ENCODE data around the gene TIMMDC1. TPM values are rescaled to one million over a fixed set of nuclear protein-coding genes. Genes with fewer than 3 reads are reported as not detected.

The TIMMDC1 gene, protein sequence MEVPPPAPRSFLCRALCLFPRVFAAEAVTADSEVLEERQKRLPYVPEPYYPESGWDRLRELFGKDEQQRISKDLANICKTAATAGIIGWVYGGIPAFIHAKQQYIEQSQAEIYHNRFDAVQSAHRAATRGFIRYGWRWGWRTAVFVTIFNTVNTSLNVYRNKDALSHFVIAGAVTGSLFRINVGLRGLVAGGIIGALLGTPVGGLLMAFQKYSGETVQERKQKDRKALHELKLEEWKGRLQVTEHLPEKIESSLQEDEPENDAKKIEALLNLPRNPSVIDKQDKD
- 50.4 and 51.6 TPM in 2 replicates for total RNA-seq

DNA sequence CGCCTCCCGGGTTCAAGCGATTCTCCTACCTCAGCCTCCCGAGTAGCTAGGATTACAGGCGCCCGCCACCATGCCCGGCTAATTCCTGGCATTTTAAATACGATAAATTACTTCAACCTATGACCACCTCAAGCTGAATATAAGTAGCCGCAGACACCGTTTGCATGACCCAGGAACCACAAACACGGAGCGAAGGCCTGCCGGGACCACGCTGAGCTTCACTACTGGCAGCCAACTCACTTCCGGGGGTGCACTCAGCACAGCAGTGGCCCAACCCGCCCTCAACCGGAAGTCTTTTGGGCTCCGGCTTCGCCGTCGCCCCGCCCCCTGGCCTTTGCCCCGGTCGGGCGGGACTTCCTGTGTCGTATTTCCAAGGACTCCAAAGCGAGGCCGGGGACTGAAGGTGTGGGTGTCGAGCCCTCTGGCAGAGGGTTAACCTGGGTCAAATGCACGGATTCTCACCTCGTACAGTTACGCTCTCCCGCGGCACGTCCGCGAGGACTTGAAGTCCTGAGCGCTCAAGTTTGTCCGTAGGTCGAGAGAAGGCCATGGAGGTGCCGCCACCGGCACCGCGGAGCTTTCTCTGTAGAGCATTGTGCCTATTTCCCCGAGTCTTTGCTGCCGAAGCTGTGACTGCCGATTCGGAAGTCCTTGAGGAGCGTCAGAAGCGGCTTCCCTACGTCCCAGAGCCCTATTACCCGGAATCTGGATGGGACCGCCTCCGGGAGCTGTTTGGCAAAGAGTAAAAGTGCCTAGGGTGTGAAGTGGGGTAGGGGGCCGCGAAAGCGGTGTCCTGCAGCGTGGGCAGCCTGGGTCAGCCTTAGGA, at the start of gene TIMMDC1:
Gene TIMMDC1, plus strand, starts transcription at position 362 of the 826 bp plus-strand sequence. Its CDS starts 187 bp downstream, at position 549.

DNA sequence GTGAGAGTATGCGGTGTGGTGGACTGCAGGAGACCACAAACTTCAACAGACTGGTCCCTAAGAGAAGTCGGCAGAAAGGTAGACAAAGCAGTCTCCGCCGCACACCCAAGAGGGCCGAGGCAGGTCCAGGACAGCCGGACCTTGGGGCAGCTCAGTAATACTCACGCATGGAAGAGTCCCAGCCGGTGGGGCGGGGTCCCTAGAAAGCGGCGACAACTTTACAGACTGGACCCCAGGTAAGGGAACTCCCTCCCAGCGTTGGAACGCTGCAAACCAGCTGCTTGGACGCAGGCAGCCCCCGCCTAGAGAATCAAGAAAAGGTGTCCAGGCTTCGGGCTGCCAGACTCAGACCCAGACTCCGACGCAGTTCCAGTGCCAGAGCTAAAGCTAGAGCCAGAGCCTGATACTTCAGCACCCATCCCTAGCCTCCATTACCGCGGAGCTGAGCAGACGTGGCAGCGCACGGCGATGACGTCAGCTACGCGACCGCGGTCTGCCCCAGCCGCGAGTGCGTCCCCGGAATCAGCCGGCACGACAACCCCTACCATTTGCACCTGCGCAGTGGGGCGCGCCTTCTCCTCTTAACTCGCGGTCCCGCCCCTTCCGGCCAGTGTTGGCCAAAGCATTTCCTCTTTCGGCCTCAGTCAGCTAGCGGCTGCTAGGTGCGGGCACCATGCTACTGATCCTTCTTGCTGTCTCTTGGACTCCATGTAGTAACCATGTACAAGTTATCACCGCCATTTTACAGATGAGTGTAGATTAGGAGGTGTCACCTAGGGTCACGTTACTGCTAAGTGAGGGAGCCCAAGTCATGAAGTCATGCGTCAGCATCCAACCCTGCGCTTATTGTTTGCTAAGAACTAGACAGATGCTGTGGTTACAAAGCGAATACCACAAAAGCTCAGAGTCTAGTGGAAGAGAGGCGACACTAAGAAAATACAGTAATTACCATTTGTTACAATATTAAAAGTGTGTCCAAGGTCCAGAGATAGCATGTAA, 34.9 kb upstream of the TIMMDC1 start, which contains the start of gene TMEM39A:
Gene TMEM39A, minus strand, starts transcription at position 445 of the 999 bp plus-strand sequence. CDS start 1,541 bp downstream, outside the sequence.

DNA sequence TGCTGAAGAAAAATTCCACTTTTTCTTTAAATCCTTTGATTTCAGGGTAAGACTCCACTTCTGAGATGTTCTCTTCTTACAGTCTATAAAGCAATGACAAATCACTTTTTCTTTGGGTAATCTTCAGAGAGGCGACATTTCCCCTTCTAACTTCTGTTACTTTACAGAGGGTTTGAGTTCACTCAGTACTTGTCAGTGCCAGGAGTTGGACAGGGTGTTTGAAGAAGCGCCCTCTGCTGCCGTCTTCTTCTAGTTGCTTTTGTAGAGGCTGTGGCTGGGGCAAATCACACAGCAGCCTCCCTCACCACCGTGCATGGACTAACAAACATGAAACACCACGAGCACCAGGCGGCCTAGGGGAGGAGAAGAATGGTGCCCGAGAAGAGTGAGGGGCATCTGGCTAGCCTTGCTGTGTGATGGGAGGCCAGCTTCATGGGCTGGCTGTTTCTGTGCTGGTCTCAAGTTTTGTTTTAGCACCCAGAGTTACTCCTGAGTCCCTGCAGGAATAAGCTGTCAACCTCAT, 61.2 kb downstream of the TIMMDC1 start, which contains the start of gene CD80:
Gene CD80, minus strand, starts transcription at position 174 of the 523 bp plus-strand sequence. CDS start 1,886 bp downstream, outside the sequence.

Other genes with a start within 250 kb of the TIMMDC1 start
- gene ARHGAP31, start 204.2 kb upstream of the TIMMDC1 start, total RNA-seq: 5.1 and 5.8 TPM in 2 replicates
- gene TMEM39A, start 34.9 kb upstream of the TIMMDC1 start, total RNA-seq: 78.2 and 99.8 TPM in 2 replicates
- gene POGLUT1, start 29.6 kb upstream of the TIMMDC1 start, total RNA-seq: 19.4 and 23.2 TPM in 2 replicates
- 0.37 TPM in 1 of 2 replicates, not detected in the other for gene CD80, start 61.1 kb downstream of the TIMMDC1 start, total RNA-seq
- gene ADPRH, start 80.9 kb downstream of the TIMMDC1 start, total RNA-seq: 4.5 and 8.1 TPM in 2 replicates
- gene PLA1A, start 99.3 kb downstream of the TIMMDC1 start, total RNA-seq: 0.25 and 0.33 TPM in 2 replicates
- gene POPDC2, start 162.0 kb downstream of the TIMMDC1 start, total RNA-seq: 0.50 and 6.3 TPM in 2 replicates
- gene COX17, start 178.9 kb downstream of the TIMMDC1 start, total RNA-seq: 14.1 and 18.9 TPM in 2 replicates
- gene CFAP91, start 204.5 kb downstream of the TIMMDC1 start, total RNA-seq: 0.62 and 0.77 TPM in 2 replicates